Uterus (tissue), 4 donors: ENCODE measurements around the gene SSNA1. TPM values are rescaled to one million over a fixed set of nuclear protein-coding genes. Genes with fewer than 3 reads are reported as not detected.

Source experiments
- DNase-seq, 2 donors: peaks; one replicate each; pipeline ENCODE4 v3.0.0-alpha.2; 2019 to 2020
- H3K27ac ChIP-seq, 2 donors: fragments of 200-600 bp; sonication (generic); 1 replicate in 1 of 2; 2 replicates in 1 of 2; pipeline ENCODE4 v1.5.1; 2016 to 2018
- H3K27me3 ChIP-seq, 2 donors: fragments of 200-600 bp; sonication (generic); one replicate each; pipeline ENCODE4 v1.5.1; 2018 to 2019; ENCODE audit warnings: control low read depth in 1 of 2
- H3K36me3 ChIP-seq, 2 donors: fragments of 200-600 bp; sonication (generic); one replicate each; pipeline ENCODE4 v1.5.1; 2019; ENCODE audit warnings: control low read depth in 1 of 2
- H3K4me1 ChIP-seq, 2 donors: fragments of 200-600 bp; sonication (generic); one replicate each; pipeline ENCODE4 v1.5.1; 2018 to 2019; ENCODE audit warnings: control low read depth in 1 of 2
- H3K4me3 ChIP-seq, 2 donors: fragments of 200-600 bp; sonication (generic); 1 replicate in 1 of 2; 2 replicates in 1 of 2; pipeline ENCODE4 v1.5.1; 2018 to 2019; ENCODE audit warnings: mild to moderate bottlenecking in 1 of 2
- H3K9me3 ChIP-seq, 2 donors: fragments of 200-600 bp; sonication (generic); one replicate each; pipeline ENCODE4 v1.5.1; 2019; ENCODE audit warnings: control low read depth in 1 of 2
- CTCF ChIP-seq, 4 experiments: fragments of 200-600 bp in 2 of 4; fragments of 450-650 bp in 2 of 4; sonication (generic) in 2 of 4; IDR thresholded peaks; one replicate each; pipeline ENCODE4 v1.5.1; 2016 to 2019; ENCODE audit warnings: antibody characterized with exemption in 4 of 4, mild to moderate bottlenecking in 2 of 4, moderate library complexity in 1 of 4
- POLR2A ChIP-seq, 2 donors: fragments of 450-650 bp; IDR thresholded peaks; one replicate each; pipeline ENCODE4 v1.6.1; 2016; ENCODE audit warnings: antibody characterized with exemption in 2 of 2, mild to moderate bottlenecking in 1 of 2, moderate library complexity in 1 of 2
- intact Hi-C: fragments of 100-400 bp; cut with DNase I; formaldehyde crosslinking; loops from one replicate; pipeline ENCODE4 v1.15.1; 2023; ENCODE audit warnings: low total_unique reads
- total RNA-seq, 4 donors: library from RNA; depleted of rRNA in 3 of 4; stranded (reverse); fragments of >200 nt in 3 of 4; gene quantifications; one replicate each; pipeline versions ENCODE4 v1.1.0 to v1.2.4, GENCODE V29; 2014 to 2023
- donor health status: DM: yes; HTN: yes; CAD: no.

SSNA1 gene
- total RNA-seq, 4 donors from 2014 or later = 17.1 to 47.1 (median 40.6) TPM

- peaks cover 5 to 14% of the 10 kb centered on the region in 2 donors for H3K4me1 ChIP-seq
- H3K36me3 ChIP-seq = no peaks in the 10 kb centered on the region
- TF ChIP-seq CTCF (IDR thresholded peaks at IDR 0.05) (no peak), POLR2A (IDR thresholded peaks at IDR 0.05) (no peak)
- no peaks in the 10 kb centered on the region for H3K27me3 ChIP-seq
- intact Hi-C loops = no loop called here
- H3K4me3 ChIP-seq = no peak overlapping the region
- H3K9me3 ChIP-seq = no peaks in the 10 kb centered on the region
- DNase-seq = no peak
- H3K27ac ChIP-seq = no peak overlapping the region
Observed at GRCh38 chr9:137193771-137194170, 5.3 kb downstream of the SSNA1 start.

GRCh38 chr9:137194388-137194787, 5.9 kb downstream of the SSNA1 start:
- no peak for TF ChIP-seq CTCF (IDR thresholded peaks at IDR 0.05)
- no peak for TF ChIP-seq POLR2A (IDR thresholded peaks at IDR 0.05)
- Histone ChIP-seq H3K4me1 (peaks cover 8 to 19% of the 10 kb centered on the region in 2 donors), H3K4me3 (no peak overlapping the region), H3K27me3 (no peaks in the 10 kb centered on the region), H3K36me3 (no peaks in the 10 kb centered on the region), H3K9me3 (no peaks in the 10 kb centered on the region), H3K27ac (no peak overlapping the region)
- DNase-seq = no peak
- intact Hi-C loops = no loop called here

GRCh38 chr9:137194909-137195308, 6.4 kb downstream of the SSNA1 start:
- intact Hi-C loops = no loop called here
- Histone ChIP-seq H3K27me3 (no peaks in the 10 kb centered on the region), H3K36me3 (no peaks in the 10 kb centered on the region), H3K9me3 (no peaks in the 10 kb centered on the region), H3K4me3 (no peak overlapping the region), H3K4me1 (peaks cover 8 to 19% of the 10 kb centered on the region in 2 donors), H3K27ac (no peak overlapping the region)
- DNase-seq = no peak
- TF ChIP-seq POLR2A (IDR thresholded peaks at IDR 0.05) (no peak), CTCF (IDR thresholded peaks at IDR 0.05) (no peak)

- no peaks in the 10 kb centered on the region for H3K27me3 ChIP-seq
- no peak overlapping the region for H3K4me3 ChIP-seq
- DNase-seq = no peak
- H3K9me3 ChIP-seq = no peaks in the 10 kb centered on the region
- TF ChIP-seq CTCF (IDR thresholded peaks at IDR 0.05) (no peak), POLR2A (IDR thresholded peaks at IDR 0.05) (no peak)
- H3K27ac ChIP-seq = no peak overlapping the region
- no peaks in the 10 kb centered on the region for H3K36me3 ChIP-seq
- H3K4me1 ChIP-seq = peaks cover 8 to 17% of the 10 kb centered on the region in 2 donors
- intact Hi-C loops = no loop called here
Observed at GRCh38 chr9:137195525-137196220, 7.2 kb downstream of the SSNA1 start.

GRCh38 chr9:137198051-137198901, 9.8 kb downstream of the SSNA1 start:
- Histone ChIP-seq H3K27me3 (no peaks in the 10 kb centered on the region), H3K4me1 (peaks cover 8 to 17% of the 10 kb centered on the region in 2 donors), H3K9me3 (no peaks in the 10 kb centered on the region), H3K27ac (no peak overlapping the region), H3K36me3 (no peaks in the 10 kb centered on the region), H3K4me3 (no peak overlapping the region)
- intact Hi-C loops = no loop called here
- no peak for DNase-seq
- TF ChIP-seq POLR2A (IDR thresholded peaks at IDR 0.05) (no peak), CTCF (IDR thresholded peaks at IDR 0.05) (no peak)
